Muscle layer of duodenum (tissue), 2 donors: Measurements from ENCODE around the gene ITGB6.

Experiments
- H3K27ac ChIP-seq: one replicate; pipeline ENCODE4 v1.7.0; 2013; ENCODE audit warnings: mild to moderate bottlenecking, low read length
- H3K27me3 ChIP-seq: one replicate; pipeline ENCODE4 v1.7.0; 2013; ENCODE audit warnings: low read depth, mild to moderate bottlenecking, control low read depth, low read length
- H3K36me3 ChIP-seq, 2 donors: one replicate each; pipeline ENCODE4 v1.7.0; 2013; ENCODE audit warnings: low read length in 2 of 2, control low read depth in 1 of 2, mild to moderate bottlenecking in 1 of 2; ENCODE audit not compliant: insufficient read depth in 2 of 2, control insufficient read depth in 1 of 2
- H3K4me1 ChIP-seq, 2 donors: one replicate each; pipeline ENCODE4 v1.7.0; 2013; ENCODE audit warnings: low read length in 2 of 2, mild to moderate bottlenecking in 2 of 2, control low read depth in 1 of 2, moderate library complexity in 1 of 2; ENCODE audit not compliant: insufficient read depth in 2 of 2, control insufficient read depth in 1 of 2
- H3K4me3 ChIP-seq, 2 donors: one replicate each; pipeline ENCODE4 v1.7.0; 2013; ENCODE audit warnings: low read length in 2 of 2, low read depth in 1 of 2, mild to moderate bottlenecking in 1 of 2
- H3K9me3 ChIP-seq, 2 donors: one replicate each; pipeline ENCODE4 v1.7.0; 2013; ENCODE audit warnings: low read length in 2 of 2, control low read depth in 1 of 2, mild to moderate bottlenecking in 1 of 2; ENCODE audit not compliant: control insufficient read depth in 1 of 2
- donor health status: healthy.

Gene ITGB6, protein sequence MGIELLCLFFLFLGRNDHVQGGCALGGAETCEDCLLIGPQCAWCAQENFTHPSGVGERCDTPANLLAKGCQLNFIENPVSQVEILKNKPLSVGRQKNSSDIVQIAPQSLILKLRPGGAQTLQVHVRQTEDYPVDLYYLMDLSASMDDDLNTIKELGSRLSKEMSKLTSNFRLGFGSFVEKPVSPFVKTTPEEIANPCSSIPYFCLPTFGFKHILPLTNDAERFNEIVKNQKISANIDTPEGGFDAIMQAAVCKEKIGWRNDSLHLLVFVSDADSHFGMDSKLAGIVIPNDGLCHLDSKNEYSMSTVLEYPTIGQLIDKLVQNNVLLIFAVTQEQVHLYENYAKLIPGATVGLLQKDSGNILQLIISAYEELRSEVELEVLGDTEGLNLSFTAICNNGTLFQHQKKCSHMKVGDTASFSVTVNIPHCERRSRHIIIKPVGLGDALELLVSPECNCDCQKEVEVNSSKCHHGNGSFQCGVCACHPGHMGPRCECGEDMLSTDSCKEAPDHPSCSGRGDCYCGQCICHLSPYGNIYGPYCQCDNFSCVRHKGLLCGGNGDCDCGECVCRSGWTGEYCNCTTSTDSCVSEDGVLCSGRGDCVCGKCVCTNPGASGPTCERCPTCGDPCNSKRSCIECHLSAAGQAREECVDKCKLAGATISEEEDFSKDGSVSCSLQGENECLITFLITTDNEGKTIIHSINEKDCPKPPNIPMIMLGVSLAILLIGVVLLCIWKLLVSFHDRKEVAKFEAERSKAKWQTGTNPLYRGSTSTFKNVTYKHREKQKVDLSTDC

DNA sequence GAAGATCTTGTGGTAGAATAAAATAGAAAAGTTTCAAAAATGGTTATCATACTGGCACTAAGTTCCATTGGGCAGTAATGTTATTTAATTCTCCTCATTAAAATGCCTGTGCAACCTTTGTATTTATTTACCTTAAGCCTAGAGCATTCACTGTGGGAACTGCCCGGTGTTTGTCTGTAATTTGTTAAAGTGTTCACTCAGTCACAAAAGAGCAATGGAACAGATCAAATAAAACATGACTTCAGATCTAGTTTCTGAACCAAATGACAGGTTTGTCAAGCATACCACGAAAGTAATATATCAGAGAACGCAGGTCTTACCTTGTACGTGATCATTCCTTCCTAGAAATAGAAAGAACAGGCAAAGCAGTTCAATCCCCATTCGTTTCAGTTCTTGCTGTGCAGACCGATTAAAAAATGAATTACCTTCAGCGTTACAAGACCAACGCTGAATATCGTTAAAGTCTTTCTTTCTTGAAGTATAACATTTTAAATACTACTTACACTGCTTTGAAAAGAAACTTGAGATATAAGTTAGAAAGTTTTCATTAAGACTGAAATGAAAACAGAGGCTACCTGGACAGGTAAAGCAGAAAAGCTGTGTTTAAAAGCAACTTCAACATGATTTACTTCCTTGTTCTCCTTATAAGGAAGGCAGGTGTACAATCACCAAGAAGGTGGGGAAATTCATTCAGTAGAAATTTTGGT is at the start of gene ITGB6:
ITGB6 (minus strand) TSS at position 590 of the 707 bp plus-strand sequence; CDS start at position 381, 209 bp downstream.
- no peaks in the 10 kb centered on the region for H3K27me3 ChIP-seq
- no peaks in the 10 kb centered on the region for H3K9me3 ChIP-seq
- no peaks in the 10 kb centered on the region for H3K36me3 ChIP-seq
- peak within 1 kb of the TSS; percentile 81 for H3K27ac ChIP-seq
- peak within 1 kb of the TSS in 1 of 2 donors; percentile 59 for H3K4me3 ChIP-seq
- H3K4me1 ChIP-seq, result peaks cover 0 to under 1% of the 10 kb centered on the region in 2 donors

DNA sequence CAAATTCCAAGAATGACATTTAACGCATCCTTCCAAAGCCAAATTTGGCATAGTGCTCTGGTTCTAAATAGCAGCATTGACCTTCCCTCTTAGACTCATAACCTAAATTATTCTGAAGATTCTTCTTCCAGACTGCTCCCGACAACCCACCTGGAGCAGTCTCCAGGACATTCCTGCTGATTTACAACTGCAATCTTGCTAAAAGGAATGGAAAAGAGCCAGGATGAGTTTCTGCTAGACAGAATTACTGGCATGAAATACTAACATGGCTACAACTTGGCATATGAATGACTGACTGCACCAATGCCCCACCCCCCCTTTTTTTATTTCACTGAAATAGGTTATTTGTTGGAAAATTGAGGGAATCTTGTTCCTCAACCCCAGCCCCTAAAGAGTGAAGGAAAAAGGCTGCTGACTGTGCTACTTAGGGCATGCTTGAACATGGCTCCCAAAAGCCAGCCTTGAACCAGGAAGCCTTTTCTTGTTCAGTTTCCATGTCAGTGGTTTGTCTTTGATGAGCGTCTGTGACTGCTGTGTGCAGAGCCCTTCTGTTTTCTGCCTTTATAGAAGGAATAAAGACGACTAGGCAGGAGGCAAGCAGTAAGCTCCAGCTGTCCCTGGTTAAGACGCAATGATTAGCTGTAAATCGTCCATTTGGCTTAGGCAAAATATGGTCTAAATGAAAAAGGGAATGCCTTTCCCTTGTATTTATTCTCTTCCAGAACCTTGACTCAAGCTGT is 47.4 kb upstream of the ITGB6 start:
- Histone ChIP-seq H3K4me3 (no peak overlapping the region), H3K4me1 (peaks cover 1 to 8% of the 10 kb centered on the region in 2 donors), H3K27me3 (no peaks in the 10 kb centered on the region), H3K9me3 (no peaks in the 10 kb centered on the region), H3K36me3 (no peaks in the 10 kb centered on the region), H3K27ac (no peak overlapping the region)

DNA sequence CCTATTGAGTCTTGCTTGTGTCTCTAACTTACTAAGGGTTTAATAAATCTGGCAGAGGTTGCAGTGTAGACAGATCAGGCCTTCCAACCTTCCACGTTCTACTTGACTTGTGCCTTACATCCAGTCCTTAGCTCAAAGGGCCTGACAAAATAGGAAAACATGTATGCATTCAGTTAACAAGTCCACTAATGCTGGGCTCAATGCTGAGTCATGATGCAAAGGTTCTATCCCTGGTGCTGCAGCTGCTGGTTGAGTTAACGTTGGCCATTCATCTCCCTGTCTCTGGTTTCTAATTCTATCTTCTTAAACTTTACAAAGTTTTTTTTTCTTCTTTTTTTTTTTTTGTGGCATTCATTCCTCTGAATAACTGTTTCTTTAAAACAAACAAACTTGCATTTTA is 46.3 kb upstream of the ITGB6 start:
- Histone ChIP-seq H3K4me1 (peaks cover 0 to 8% of the 10 kb centered on the region in 2 donors), H3K27me3 (no peaks in the 10 kb centered on the region), H3K9me3 (no peaks in the 10 kb centered on the region), H3K4me3 (no peak overlapping the region), H3K36me3 (no peaks in the 10 kb centered on the region), H3K27ac (no peak overlapping the region)

DNA sequence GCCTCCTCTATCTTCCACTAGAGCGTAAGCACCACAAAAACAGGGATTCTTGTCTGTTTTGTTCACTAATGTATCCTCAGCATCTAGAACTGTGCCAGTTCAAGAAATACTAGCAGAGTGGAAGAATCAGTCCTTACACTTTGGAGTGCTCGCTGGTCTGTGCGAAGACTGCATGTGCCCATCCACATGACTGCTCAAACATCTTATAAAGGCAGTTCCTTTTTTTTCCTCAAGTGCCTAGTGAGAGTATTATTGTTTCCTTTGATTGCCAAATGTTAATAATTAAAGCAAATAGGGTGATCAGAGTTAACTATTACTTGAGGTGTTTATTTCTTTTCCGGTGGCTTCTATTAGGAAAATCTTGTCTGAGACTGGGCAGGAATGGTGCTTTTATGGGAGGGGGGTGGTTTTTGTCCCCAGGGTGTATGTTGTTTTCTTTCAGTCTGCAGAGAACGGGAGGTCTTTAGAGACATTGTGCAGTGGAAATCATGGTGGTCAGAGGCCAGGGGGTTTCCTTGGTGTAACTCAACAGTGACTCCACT is 45.6 kb upstream of the ITGB6 start:
- H3K4me3 ChIP-seq, result no peak overlapping the region
- H3K27ac ChIP-seq, result no peak overlapping the region
- H3K4me1 ChIP-seq, result peaks cover 0 to 8% of the 10 kb centered on the region in 2 donors
- no peaks in the 10 kb centered on the region for H3K27me3 ChIP-seq
- H3K36me3 ChIP-seq, result no peaks in the 10 kb centered on the region
- no peaks in the 10 kb centered on the region for H3K9me3 ChIP-seq

DNA sequence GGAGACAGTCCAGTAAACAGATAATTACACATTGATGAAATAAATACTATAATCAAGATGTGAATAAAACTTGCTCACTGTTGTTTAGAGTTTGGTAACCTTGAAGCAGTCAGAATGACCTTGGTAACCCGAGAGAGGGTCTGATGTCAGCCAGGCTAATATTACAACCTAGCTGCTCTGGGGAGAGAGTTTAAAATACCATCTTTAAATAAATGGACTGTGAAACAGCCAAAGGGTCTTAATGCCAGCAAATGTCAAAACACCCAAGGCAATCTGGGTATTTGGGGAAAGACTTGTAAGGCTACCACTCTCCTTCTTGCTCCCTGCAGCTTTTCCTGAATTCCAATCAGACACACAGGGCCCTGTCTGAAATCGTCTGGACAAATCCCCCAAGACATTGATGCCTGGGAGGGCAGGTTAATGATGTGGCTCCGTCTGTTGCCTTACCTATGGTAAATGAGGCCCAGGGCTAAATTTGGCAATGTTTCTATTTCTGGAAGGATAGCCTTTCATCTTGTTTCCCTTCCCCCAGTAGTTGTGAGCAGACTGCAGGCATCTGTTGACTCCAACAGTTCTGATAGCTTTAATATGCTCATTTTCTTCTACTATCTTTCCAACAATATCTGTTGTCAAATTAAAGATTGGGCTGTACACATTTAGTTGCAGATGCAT is 43.0 kb upstream of the ITGB6 start:
- Histone ChIP-seq H3K27me3 (no peaks in the 10 kb centered on the region), H3K4me3 (no peak overlapping the region), H3K27ac (no peak overlapping the region), H3K9me3 (no peaks in the 10 kb centered on the region), H3K4me1 (peaks cover 0 to 8% of the 10 kb centered on the region in 2 donors), H3K36me3 (no peaks in the 10 kb centered on the region)

DNA sequence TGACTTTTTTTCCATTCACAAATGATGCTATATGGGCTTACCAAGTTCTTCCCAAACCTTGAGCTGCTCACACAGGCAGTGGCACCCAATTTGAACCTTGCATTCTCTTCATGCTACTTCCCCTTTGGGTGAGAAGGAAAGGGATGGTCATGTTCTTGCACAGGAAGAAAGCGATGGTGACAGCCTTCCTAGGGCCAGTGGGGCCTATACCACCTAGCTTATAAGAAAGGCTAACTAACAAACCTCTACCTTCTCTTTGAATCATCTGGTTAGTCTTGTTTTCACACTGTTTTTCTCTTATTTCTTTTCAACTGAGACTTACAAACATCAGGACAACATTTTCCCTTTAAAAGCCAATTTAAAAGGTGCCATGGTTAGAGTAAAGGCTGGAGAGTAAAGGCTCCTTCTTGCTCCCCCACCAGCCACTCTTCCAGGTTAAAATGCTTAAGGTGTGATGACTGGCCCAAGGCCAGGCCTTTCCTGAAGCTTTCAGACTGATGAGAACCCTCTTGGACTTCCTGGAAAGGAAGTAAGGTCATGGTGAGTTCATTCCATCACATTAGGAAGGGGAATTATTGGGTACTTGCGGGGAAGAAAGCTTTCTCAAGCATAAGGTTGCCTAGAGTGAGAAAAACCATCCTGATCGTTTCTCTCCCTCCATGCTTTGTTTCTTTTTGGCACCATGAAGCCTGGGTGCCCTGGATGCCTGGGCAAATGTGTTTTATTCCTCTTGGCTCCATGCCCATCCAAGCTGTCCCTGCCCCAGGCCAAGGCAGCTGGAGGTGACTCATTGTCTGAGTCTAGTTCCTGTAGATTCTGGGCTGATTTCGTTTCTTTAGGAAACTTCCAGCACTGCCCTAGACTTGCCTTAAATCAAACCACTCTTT is 41.4 kb upstream of the ITGB6 start:
- no peak overlapping the region for H3K27ac ChIP-seq
- H3K4me1 ChIP-seq, result peaks cover 0 to 8% of the 10 kb centered on the region in 2 donors
- H3K27me3 ChIP-seq, result no peaks in the 10 kb centered on the region
- no peaks in the 10 kb centered on the region for H3K9me3 ChIP-seq
- no peaks in the 10 kb centered on the region for H3K36me3 ChIP-seq
- no peak overlapping the region for H3K4me3 ChIP-seq

DNA sequence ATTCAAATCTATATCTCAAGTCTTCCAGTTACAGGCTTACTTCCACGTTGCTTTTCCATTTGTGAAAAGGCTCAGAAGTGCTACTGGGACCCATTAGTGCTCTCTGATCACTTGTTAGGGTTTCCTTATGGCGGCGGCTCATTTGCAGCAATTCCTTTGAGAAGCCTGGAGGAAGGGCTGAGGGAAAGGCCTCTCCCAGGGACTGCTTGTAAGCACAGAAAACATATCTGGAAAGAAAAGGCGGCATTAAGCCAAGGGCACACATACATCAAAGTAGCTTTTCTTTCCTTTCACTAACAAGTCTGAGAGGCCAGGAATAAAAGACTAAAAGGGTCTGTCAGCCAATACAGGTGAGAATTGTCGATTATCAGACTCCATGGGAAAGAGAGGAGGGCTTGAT is 39.4 kb upstream of the ITGB6 start:
- peaks cover 0 to 8% of the 10 kb centered on the region in 2 donors for H3K4me1 ChIP-seq
- no peaks in the 10 kb centered on the region for H3K27me3 ChIP-seq
- no peaks in the 10 kb centered on the region for H3K36me3 ChIP-seq
- H3K27ac ChIP-seq, result no peak overlapping the region
- no peaks in the 10 kb centered on the region for H3K9me3 ChIP-seq
- no peak overlapping the region for H3K4me3 ChIP-seq

DNA sequence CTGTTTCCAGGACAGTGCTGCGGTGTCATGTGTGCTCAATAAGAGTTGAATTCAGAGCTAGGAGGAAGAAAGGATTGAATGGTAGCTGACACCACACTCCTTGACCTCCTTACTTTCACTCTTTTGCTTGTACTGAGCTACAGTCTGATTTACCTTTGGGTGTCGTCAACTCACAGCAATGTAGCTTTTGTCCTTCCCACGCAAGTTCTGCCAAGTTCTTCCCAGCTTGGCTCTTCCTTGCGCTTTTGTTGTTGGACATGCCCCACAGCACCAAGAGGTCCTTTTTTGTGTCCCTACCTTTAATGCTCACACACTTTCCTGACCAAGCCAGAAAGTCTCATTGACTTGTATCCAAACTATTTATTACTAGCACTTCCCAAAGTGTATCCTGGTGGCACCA is 38.3 kb upstream of the ITGB6 start:
- H3K4me3 ChIP-seq, result no peak overlapping the region

DNA sequence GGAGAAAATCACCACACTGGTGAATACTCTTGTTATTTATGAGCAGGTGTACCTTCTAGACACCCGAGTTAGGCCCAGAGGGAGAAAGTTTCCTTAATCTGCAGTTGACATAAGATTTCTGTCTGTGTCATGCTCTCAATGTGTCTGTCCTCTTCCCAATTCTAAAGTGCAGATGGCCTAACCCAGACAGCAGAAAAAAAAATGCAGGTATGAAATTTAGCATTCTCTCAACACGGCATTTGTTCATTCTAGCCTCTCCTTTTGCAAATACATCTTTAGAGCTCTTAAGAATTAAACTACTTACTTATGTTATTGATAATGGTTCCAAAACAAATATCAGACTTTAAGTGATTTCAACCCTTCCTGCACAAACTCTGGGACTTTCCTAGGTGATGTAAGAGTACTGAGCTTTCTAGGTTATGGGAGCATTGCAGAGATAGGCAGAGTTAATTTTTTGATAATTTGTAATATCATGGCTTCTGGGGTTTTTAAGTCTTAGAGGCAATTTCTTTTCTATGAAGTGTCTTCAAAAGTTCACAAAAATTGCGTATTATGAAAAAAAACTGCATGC is 32.9 kb upstream of the ITGB6 start:
- H3K9me3 ChIP-seq, result no peaks in the 10 kb centered on the region
- no peaks in the 10 kb centered on the region for H3K27me3 ChIP-seq
- H3K4me1 ChIP-seq, result no peaks in the 10 kb centered on the region
- H3K4me3 ChIP-seq, result no peak overlapping the region
- no peak overlapping the region for H3K27ac ChIP-seq
- peaks cover 0 to 5% of the 10 kb centered on the region in 2 donors for H3K36me3 ChIP-seq

More for the DNA sequence above, 38.3 kb upstream of the ITGB6 start:
- Histone ChIP-seq H3K27ac (no peak overlapping the region), H3K27me3 (no peaks in the 10 kb centered on the region), H3K4me1 (peaks cover 0 to 6% of the 10 kb centered on the region in 2 donors), H3K9me3 (no peaks in the 10 kb centered on the region), H3K36me3 (no peaks in the 10 kb centered on the region)
